Trophoblast cell (in vitro differentiated cells and primary cell): ENCODE measurements around the gene ISCA1.

Experiments
- DNase-seq, 2 donors: peaks; one replicate each; pipeline ENCODE4 v3.0.0-alpha.2; 2016
- H2AFZ ChIP-seq: 2 replicates; pipeline ENCODE4 v1.6.1; 2013; ENCODE audit warnings: low read length, moderate library complexity, mild to moderate bottlenecking; ENCODE audit not compliant: insufficient read depth, poor library complexity
- H2AK5ac ChIP-seq: 2 replicates; pipeline ENCODE4 v1.6.1; 2013; ENCODE audit warnings: mild to moderate bottlenecking, low read length
- H2BK120ac ChIP-seq: 2 replicates; pipeline ENCODE4 v1.6.1; 2013; ENCODE audit warnings: low read length, mild to moderate bottlenecking, moderate library complexity; ENCODE audit not compliant: insufficient read depth, poor library complexity
- H2BK12ac ChIP-seq: 2 replicates; pipeline ENCODE4 v1.6.1; 2013; ENCODE audit warnings: mild to moderate bottlenecking, low read length, moderate library complexity
- H2BK5ac ChIP-seq: 2 replicates; pipeline ENCODE4 v1.6.1; 2013; ENCODE audit warnings: low read length, low read depth, moderate library complexity, mild to moderate bottlenecking; ENCODE audit not compliant: poor library complexity
- H3K14ac ChIP-seq: 2 replicates; pipeline ENCODE4 v1.6.1; 2013; ENCODE audit warnings: mild to moderate bottlenecking, low read length
- H3K18ac ChIP-seq: 2 replicates; pipeline ENCODE4 v1.6.1; 2013; ENCODE audit warnings: mild to moderate bottlenecking, low read length
- H3K23ac ChIP-seq: 2 replicates; pipeline ENCODE4 v1.6.1; 2013; ENCODE audit warnings: low read length
- H3K27ac ChIP-seq: 2 replicates; pipeline ENCODE4 v1.5.1; 2013; ENCODE audit warnings: low read depth, mild to moderate bottlenecking, inconsistent platforms, low read length, moderate library complexity
- H3K27me3 ChIP-seq: 2 replicates; pipeline ENCODE4 v1.6.1; 2013; ENCODE audit warnings: inconsistent platforms, mild to moderate bottlenecking, low read length, moderate library complexity; ENCODE audit not compliant: insufficient read depth
- H3K36me3 ChIP-seq, 2 experiments: 1 replicate in 1 of 2; 2 replicates in 1 of 2; pipeline ENCODE4 v1.6.1; 2013; ENCODE audit warnings: low read length in 2 of 2, mild to moderate bottlenecking in 2 of 2, moderate library complexity in 1 of 2; ENCODE audit not compliant: insufficient read depth in 2 of 2, control insufficient read depth in 1 of 2
- H3K4ac ChIP-seq: 2 replicates; pipeline ENCODE4 v1.6.1; 2013; ENCODE audit warnings: low read depth, mild to moderate bottlenecking, low read length, moderate library complexity
- H3K4me1 ChIP-seq, 2 experiments: 1 replicate in 1 of 2; 2 replicates in 1 of 2; pipeline ENCODE4 v1.6.1; 2013; ENCODE audit warnings: low read length in 2 of 2, mild to moderate bottlenecking in 2 of 2, moderate library complexity in 1 of 2; ENCODE audit not compliant: insufficient read depth in 2 of 2, control insufficient read depth in 1 of 2
- H3K4me2 ChIP-seq: 2 replicates; pipeline ENCODE4 v1.6.1; 2013; ENCODE audit warnings: inconsistent platforms, mild to moderate bottlenecking, low read length, moderate library complexity
- H3K4me3 ChIP-seq: 2 replicates; pipeline ENCODE4 v1.5.1; 2013; ENCODE audit warnings: mild to moderate bottlenecking, low read depth, low read length, inconsistent platforms
- H3K79me1 ChIP-seq: one replicate; pipeline ENCODE4 v1.6.1; 2013; ENCODE audit warnings: low read length
- H3K79me2 ChIP-seq: 2 replicates; pipeline ENCODE4 v1.6.1; 2013; ENCODE audit warnings: low read length, mild to moderate bottlenecking; ENCODE audit not compliant: control insufficient read depth, insufficient read depth, poor library complexity
- H3K9ac ChIP-seq: 2 replicates; pipeline ENCODE4 v1.6.1; 2013; ENCODE audit warnings: mild to moderate bottlenecking, low read length
- H3K9me3 ChIP-seq: 2 replicates; pipeline ENCODE4 v1.6.1; 2013; ENCODE audit warnings: low read depth, mild to moderate bottlenecking, control low read depth, inconsistent platforms, low read length; ENCODE audit not compliant: insufficient read depth
- H4K12ac ChIP-seq: 2 replicates; pipeline ENCODE4 v1.6.1; 2013; ENCODE audit warnings: low read depth, mild to moderate bottlenecking, low read length, moderate library complexity
- H4K8ac ChIP-seq: 2 replicates; pipeline ENCODE4 v1.6.1; 2013; ENCODE audit warnings: low read depth, mild to moderate bottlenecking, low read length, moderate library complexity
- H4K91ac ChIP-seq: one replicate; pipeline ENCODE4 v1.6.1; 2013; ENCODE audit warnings: low read depth, mild to moderate bottlenecking, low read length, moderate library complexity
- WGBS: extraction: QIAGEN DNeasy Blood & Tissue Kit; methylation state at CpG from one replicate; pipeline ENCODE4 v1.1.7; 2013; ENCODE audit warnings: missing lambda C conversion rate; ENCODE audit not compliant: insufficient read length, insufficient coverage; ENCODE audit errors: extremely low coverage; 5-methylcytosine and 5-hydroxymethylcytosine counted together

Gene ISCA1

DNA sequence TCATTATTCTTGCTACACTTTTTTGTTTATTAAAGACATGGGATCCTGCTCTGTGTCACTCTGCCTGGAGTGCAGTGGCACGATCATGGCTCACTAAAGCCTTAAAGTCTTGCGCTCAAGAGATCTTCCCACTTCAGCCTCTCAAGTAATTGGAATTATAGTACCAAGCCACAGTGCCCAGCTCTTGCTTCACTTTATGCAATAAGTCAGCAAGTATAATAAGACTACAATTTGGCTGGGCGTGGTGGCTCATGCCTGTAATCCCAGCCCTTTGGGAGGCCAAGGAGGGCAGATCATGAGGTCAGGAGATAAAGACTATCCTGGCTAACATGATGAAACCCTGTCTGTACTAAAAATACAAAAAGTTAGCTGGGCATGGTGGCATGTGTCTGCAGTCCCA, 28.8 kb downstream of the ISCA1 start:
- Histone ChIP-seq H3K27me3 (no peaks in the 10 kb centered on the region), H3K14ac (no peak overlapping the region), H3K9ac (no peak overlapping the region), H3K9me3 (no peaks in the 10 kb centered on the region), H4K8ac (no peak overlapping the region), H2BK120ac (no peak overlapping the region), H3K18ac (no peak overlapping the region), H4K12ac (no peak overlapping the region), H3K4me2 (no peak overlapping the region), H2AK5ac (no peak overlapping the region), H3K4me1 (no peaks in the 10 kb centered on the region), H3K79me1 (no peaks in the 10 kb centered on the region), H4K91ac (no peak overlapping the region), H3K23ac (no peak overlapping the region), H2BK5ac (no peak overlapping the region), H3K27ac (no peak overlapping the region), H2AFZ (no peak overlapping the region), H2BK12ac (no peak overlapping the region), H3K4me3 (no peak overlapping the region), H3K4ac (no peak overlapping the region), H3K79me2 (no peaks in the 10 kb centered on the region), H3K36me3 (no peaks in the 10 kb centered on the region)
- no CpG with 5 or more reads among the region's 3 CpGs for WGBS
- DNase-seq: peak; percentile 31 to 35

DNA sequence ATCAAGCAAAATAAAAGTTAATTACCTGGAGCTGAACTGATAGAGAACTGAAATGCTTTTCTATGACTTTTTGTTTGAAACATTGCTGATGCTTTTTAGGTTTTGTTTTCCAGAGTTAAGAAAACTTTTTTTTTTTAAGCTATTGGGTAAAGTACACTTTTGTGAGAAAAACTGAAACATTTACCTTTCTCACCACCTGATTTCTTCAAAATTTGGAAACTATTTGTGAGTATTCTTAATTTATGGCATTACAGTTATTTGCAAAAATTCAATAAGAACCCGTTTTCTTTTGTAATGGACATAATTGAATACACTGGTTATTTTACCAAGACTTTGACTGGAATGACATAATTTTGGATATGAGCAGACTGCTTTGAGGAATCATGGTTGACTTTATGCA, 29.5 kb downstream of the ISCA1 start:
- H3K79me1 ChIP-seq: no peaks in the 10 kb centered on the region
- H2BK120ac ChIP-seq: no peak overlapping the region
- H2BK5ac ChIP-seq: no peak overlapping the region
- H2AK5ac ChIP-seq: no peak overlapping the region
- no peak overlapping the region for H3K27ac ChIP-seq
- H3K9me3 ChIP-seq: no peaks in the 10 kb centered on the region
- no peak overlapping the region for H3K18ac ChIP-seq
- H3K23ac ChIP-seq: no peak overlapping the region
- no peak overlapping the region for H4K12ac ChIP-seq
- no peak overlapping the region for H2BK12ac ChIP-seq
- no peak overlapping the region for H3K4ac ChIP-seq
- no peak overlapping the region for H4K8ac ChIP-seq
- H3K4me3 ChIP-seq: no peak overlapping the region
- no peaks in the 10 kb centered on the region for H3K36me3 ChIP-seq
- H3K4me2 ChIP-seq: no peak overlapping the region
- H2AFZ ChIP-seq: no peak overlapping the region
- no CpG with 5 or more reads among the region's 1 CpG for WGBS
- H4K91ac ChIP-seq: no peak overlapping the region
- no peaks in the 10 kb centered on the region for H3K79me2 ChIP-seq
- no peak overlapping the region for H3K9ac ChIP-seq
- no peak overlapping the region for H3K14ac ChIP-seq
- DNase-seq: no peak
- no peaks in the 10 kb centered on the region for H3K4me1 ChIP-seq
- no peaks in the 10 kb centered on the region for H3K27me3 ChIP-seq

GRCh38 chr9:86250123-86250522, 32.2 kb downstream of the ISCA1 start:
- H4K12ac ChIP-seq: no peak overlapping the region
- H2BK5ac ChIP-seq: no peak overlapping the region
- no peak overlapping the region for H4K91ac ChIP-seq
- H4K8ac ChIP-seq: no peak overlapping the region
- H3K18ac ChIP-seq: no peak overlapping the region
- H3K23ac ChIP-seq: no peak overlapping the region
- no peaks in the 10 kb centered on the region for H3K36me3 ChIP-seq
- no peak overlapping the region for H2AK5ac ChIP-seq
- no peaks in the 10 kb centered on the region for H3K27me3 ChIP-seq
- no peaks in the 10 kb centered on the region for H3K79me2 ChIP-seq
- no peak overlapping the region for H2AFZ ChIP-seq
- no peak overlapping the region for H3K9ac ChIP-seq
- no peak overlapping the region for H3K4ac ChIP-seq
- no peak overlapping the region for H2BK12ac ChIP-seq
- DNase-seq: no peak
- no peaks in the 10 kb centered on the region for H3K79me1 ChIP-seq
- H3K4me1 ChIP-seq: no peaks in the 10 kb centered on the region
- no peaks in the 10 kb centered on the region for H3K9me3 ChIP-seq
- H2BK120ac ChIP-seq: no peak overlapping the region
- H3K4me3 ChIP-seq: no peak overlapping the region
- H3K4me2 ChIP-seq: no peak overlapping the region
- no peak overlapping the region for H3K14ac ChIP-seq
- H3K27ac ChIP-seq: no peak overlapping the region

GRCh38 chr9:86248746-86249145, 33.6 kb downstream of the ISCA1 start:
- Histone ChIP-seq H3K79me2 (no peaks in the 10 kb centered on the region), H2BK12ac (no peak overlapping the region), H3K36me3 (no peaks in the 10 kb centered on the region), H4K12ac (no peak overlapping the region), H3K23ac (no peak overlapping the region), H2BK5ac (no peak overlapping the region), H3K18ac (no peak overlapping the region), H3K4me2 (no peak overlapping the region), H3K27ac (no peak overlapping the region), H2AK5ac (no peak overlapping the region), H3K79me1 (no peaks in the 10 kb centered on the region), H3K14ac (no peak overlapping the region), H3K27me3 (no peaks in the 10 kb centered on the region), H3K4me1 (no peaks in the 10 kb centered on the region), H4K8ac (no peak overlapping the region), H3K4me3 (no peak overlapping the region), H3K4ac (no peak overlapping the region), H3K9me3 (no peaks in the 10 kb centered on the region), H3K9ac (no peak overlapping the region), H2AFZ (no peak overlapping the region), H2BK120ac (no peak overlapping the region), H4K91ac (no peak overlapping the region)
- DNase-seq: no peak
- WGBS: no CpG with 5 or more reads among the region's 4 CpGs
